Epidermal melanocyte (primary cell): ENCODE data around the gene SUGCT.
"Not testable (repeated sequence)": the region's sequence is repeated elsewhere in the genome, so short reads cannot be mapped to it uniquely, and the experiment has no call there.

Source experiments
- DNase-seq: peaks from one replicate; pipeline ENCODE4 v3.0.0; 2011; ENCODE audit warnings: low spot score; ENCODE audit not compliant: insufficient read length

SUGCT gene

DNA sequence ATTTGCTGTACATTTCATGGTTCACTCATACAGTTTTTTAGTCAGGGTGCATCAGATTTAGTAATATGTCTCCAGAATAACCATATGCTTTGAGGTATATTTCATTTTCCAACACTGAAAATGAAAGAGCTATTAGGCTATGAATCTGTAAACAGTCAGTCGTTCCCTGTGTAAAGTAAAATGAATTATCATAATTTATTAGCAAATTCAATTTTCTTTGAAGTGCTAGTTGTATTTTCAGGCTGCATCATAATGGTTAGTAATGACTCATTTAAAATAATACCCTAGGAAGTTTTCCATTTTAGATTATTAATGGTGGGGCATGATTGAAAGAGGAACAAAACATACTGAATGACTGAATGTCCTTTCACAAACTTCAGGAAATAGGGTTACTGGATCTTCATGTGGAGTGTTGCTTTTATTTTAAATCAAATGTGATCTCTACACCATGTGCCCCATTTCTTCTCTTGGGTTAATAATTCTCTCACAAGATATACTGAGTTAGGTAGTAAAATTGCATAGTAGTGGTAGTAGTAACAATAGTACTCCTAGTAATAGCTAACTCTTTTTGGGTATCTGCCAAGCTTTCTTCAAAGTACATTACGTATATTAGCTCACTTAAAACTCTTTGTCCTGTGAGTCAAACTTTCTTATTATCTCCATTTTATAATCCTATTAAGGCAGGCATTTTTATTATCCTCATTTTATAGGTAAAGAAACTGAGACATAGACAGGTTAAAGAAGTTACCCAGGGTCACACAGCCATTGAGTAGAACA, 476.5 kb downstream of the SUGCT start:
- no peak for DNase-seq

- no peak for DNase-seq
Observed at GRCh38 chr7:40612298-40612697, 477.5 kb downstream of the SUGCT start.

- DNase-seq: no peak
Observed at GRCh38 chr7:40619647-40620046, 484.8 kb downstream of the SUGCT start.

GRCh38 chr7:40621592-40621998, 486.8 kb downstream of the SUGCT start:
- DNase-seq: no peak

GRCh38 chr7:40622941-40623501, 488.2 kb downstream of the SUGCT start:
- DNase-seq: no peak

DNA sequence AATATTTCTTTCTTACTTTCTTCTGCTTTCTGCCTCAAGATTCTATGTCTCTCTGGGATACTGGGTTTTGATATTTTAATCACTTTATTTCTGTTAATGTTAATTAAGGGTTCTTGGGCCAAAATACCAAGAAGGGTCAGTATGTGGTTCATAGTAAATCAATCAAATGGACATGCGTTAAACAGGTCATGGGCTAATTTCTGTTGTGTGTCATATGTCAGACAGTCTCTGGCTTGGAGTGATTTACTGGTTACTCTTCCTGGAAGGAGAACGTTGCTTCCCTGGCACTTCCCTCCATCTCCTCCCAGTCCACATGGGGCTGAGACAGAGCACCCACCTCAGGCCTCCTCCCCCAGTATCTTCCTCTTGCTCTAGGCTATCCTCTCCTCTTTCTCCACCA, 489.1 kb downstream of the SUGCT start:
- no peak for DNase-seq

DNA sequence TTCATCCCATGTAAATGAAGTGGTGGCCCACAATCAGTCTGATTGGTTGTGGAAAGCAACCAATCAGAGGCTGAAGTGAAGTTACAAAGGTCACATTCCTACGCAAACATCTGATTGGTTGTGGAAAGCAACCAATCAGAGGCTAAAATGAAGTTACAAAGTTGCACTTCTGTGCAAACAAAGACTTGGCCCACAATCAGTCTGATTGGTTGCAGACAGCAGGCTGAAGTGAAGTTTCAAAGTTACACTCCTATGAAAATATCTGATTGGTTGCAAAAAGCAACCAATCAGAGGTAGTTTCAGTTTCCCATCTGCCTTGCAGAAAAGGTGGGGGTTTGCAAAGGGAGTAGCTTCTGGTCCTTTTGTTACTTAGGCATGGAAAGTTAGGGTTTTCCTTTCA, 492.6 kb downstream of the SUGCT start:
- not testable (repeated sequence) for DNase-seq

DNA sequence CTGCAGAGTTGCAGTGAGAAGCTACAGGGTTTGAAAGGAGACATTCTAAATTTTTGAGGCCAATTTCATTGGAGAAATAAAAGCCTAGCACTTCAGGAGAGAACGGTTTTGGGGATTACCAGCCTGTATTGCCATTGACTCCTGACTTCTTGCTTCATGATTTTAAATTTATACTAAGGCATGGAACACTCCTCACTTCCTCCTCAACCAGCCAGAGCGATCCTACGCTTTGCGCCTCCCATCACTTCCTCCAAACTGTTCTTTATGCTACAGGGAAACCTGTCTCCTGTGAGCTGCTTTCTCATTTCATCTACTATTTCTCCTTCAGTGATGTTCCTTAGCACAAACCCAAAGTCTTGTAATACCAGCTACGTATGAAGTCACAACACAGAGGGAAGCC, 495.1 kb downstream of the SUGCT start:
- DNase-seq: no peak

DNA sequence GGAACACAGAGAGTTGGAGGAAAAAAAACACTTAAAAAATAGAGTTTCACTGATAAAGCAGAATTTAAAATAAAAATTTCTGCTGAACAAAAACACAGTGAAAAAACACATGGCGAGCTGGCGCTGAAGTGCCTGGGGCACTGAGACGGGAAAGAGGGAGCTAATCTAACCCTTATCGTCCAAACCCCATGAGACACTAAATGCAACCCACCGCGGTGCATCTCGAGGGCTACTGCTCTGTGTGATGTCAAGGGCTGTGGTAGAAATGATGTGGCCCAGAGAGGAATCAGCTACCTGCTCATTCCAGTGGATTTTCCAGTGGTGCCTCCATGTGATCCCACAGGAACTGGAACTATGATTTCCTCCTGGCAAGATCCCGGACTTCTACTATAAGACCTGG, 499.3 kb downstream of the SUGCT start:
- no peak for DNase-seq

GRCh38 chr7:40638545-40639320, 503.9 kb downstream of the SUGCT start:
- no peak for DNase-seq

DNA sequence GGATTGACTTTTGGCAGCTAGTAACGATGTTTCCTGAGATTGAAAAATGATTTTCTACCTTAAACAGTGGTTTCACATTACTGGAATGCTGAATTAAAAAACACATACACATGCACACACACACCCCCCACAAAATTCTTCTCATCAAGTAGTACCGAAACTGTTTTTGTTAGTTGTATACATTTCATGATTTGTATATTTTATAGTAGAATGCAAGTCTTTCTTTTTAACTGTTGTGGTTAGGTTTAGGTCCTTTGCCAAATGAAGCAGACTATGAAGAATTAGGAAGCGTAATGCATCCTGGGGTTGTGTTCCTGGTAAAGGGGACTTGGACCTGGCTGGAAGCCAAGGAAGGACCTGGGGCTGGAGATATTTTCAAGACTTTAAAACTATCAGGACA, 505.8 kb downstream of the SUGCT start:
- DNase-seq: no peak

- no peak for DNase-seq
Observed at GRCh38 chr7:40641701-40642100, 506.9 kb downstream of the SUGCT start.

DNA sequence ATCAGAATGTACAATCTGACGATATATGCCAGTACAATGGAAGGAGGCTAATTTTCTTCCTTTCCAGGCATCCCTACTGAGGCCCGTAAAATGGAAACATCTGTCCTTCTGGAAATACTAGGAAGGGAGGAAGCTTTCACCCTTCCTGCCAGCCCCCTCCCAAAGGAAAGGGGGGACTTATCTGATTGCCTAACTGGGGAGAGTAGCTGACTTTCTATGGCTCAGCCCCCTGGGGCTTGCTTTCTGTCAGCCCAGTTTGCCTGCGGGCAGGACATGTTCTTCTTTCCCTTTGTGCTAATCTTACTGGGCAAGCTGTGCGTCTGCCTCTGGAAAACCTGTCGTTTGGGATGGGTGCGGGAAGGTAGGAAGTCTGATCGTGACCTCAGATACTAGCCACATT, 508.9 kb downstream of the SUGCT start:
- DNase-seq: no peak

GRCh38 chr7:40644454-40645188, 509.8 kb downstream of the SUGCT start:
- DNase-seq: no peak

GRCh38 chr7:40645197-40645596, 510.4 kb downstream of the SUGCT start:
- DNase-seq: no peak

DNA sequence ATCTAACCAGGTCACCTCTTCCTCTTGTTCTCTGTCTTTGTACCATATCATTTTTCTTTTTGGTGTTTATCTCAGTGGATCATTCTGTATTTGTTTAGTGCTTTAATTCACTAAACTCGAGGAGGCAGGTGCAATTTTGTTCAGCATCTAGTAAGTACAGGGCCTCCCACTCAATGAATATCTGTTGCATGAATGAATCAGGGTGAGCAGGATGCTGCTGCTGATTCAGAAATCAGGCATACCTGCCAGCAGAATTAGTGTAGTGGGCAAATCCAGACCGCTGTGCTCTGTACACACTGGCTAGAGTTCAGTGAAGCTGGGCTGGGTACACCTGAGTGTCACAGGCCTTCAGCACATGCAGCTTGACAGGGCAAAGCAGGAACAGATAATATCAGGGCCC, 511.9 kb downstream of the SUGCT start:
- DNase-seq: no peak

DNA sequence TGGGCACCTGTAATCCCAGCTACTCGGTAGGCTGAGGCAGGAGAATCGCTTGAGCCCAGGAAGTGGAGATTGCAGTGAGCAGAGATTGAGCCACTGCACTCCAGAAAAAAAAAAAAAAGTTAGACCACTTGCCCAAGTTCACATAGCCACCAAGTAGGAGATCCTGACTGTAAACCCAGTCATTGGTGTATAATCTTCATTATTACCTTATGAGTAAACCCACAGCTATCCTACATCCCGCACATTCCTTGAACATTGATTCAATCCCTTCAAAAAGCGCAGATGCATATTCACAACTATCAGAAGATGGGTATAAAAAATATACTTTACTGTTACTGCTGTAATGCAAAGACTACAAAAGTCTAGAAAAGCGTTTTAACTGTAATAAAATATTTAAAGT, 512.9 kb downstream of the SUGCT start:
- DNase-seq: no peak

DNA sequence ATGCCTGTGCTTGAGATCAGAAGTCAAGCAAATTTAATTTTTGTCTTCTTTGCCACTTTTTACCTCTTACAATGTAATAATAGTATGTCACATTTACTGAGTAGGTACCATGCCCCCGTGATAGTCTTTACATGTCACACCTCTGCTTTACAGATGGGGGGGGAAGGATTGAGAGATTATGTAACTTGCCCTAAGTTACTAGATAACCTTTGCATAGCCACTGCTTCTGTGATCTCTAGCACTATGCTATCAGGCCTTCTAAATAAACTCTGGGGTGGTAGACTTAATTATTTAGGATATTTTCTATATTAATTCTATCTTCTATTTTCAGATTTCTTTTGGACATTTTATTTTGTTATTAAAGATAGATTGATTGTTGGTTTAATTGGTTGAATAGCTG, 514.4 kb downstream of the SUGCT start:
- no peak for DNase-seq

- not testable (repeated sequence) for DNase-seq
Observed at GRCh38 chr7:40650903-40651302, 516.1 kb downstream of the SUGCT start.

- no peak for DNase-seq
Observed at GRCh38 chr7:40654171-40654570, 519.4 kb downstream of the SUGCT start.

DNA sequence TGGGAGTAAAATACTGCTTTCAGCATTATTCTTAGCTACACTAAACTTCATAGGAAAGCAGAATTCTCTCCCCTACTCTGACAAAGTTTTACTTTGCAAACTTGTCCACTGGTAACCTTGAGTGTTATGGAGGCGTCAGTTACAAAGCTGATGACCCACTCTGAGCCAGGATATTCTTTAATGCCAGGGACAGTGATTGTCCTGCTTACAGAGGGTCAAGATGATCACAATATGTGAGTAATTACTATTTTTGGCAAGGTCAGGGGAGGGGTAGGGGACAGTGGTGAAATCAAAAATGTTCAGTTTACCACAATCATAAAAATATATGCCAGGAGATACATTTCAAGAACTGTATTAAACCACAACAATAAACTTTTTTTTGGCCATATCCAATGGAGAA, 520.6 kb downstream of the SUGCT start:
- DNase-seq: no peak

DNA sequence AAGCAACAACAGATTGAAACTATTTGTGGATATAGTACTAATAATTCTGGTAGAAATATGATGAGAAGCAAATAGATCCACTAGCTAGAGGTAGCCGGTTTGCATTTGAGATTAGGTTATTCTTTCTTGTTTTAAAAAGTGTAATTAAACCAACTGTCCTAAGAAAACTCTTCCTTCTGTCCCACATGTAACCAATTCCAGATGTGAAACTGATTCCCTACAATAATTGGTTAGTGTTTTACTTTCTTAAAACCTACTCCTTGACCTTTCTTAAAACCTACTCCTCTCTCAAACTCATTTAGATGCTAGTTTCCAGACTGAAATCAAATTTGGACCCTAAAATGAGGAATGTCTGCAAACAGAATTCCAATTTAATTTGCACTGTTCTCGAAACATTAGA, 521.5 kb downstream of the SUGCT start:
- DNase-seq: no peak
